ENCODE measurements around the gene DHRS7B.
"Not testable (repeated sequence)": the region's sequence is repeated elsewhere in the genome, so short reads cannot be mapped to it uniquely, and the experiment has no call there.

Gene DHRS7B

DNA sequence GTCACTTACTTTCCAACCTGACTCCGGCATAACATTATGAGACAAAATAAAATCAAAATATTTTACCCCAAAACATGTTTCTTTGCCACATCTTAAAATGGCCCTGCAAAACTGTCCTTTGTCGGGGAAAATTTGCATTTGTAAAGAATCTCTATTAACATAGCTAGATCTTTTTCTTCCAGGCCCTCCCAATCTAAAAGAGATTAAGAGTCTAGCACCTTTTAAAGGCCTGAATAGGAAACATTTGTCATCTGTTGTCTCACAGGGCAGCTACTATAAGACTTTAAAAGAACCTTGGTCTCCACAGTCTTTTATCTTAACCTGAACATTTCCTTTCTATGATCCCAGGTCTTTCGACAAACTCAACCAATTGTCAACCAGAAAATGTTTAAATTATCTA lies 18.1 kb upstream of the DHRS7B start:
- DNase-seq: no peak

- DNase-seq: no peak
Observed at GRCh38 chr17:21113049-21113690, 13.6 kb upstream of the DHRS7B start.

DNA sequence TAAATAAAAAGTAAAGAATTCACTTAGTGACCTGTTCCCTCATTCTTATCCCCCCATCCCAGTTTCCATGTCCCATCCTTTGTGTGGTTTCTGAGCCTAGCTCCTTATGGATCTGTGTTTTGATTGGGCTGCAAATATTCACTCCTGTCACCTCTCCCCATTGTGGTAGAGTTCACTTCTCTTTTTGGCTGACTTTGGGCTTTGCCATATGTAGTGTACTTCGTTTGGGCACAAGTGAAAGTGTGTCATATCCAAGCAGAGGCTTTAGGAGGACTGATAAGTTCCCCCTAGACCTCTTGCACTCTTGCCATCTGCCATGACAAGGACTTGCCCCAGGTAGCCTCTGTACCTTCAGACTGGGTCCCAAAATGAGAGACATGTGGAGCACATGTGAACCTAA lies 13.0 kb upstream of the DHRS7B start:
- DNase-seq: no peak

GRCh38 chr17:21114791-21115190 lies 12.0 kb upstream of the DHRS7B start:
- not testable (repeated sequence) for DNase-seq

DNA sequence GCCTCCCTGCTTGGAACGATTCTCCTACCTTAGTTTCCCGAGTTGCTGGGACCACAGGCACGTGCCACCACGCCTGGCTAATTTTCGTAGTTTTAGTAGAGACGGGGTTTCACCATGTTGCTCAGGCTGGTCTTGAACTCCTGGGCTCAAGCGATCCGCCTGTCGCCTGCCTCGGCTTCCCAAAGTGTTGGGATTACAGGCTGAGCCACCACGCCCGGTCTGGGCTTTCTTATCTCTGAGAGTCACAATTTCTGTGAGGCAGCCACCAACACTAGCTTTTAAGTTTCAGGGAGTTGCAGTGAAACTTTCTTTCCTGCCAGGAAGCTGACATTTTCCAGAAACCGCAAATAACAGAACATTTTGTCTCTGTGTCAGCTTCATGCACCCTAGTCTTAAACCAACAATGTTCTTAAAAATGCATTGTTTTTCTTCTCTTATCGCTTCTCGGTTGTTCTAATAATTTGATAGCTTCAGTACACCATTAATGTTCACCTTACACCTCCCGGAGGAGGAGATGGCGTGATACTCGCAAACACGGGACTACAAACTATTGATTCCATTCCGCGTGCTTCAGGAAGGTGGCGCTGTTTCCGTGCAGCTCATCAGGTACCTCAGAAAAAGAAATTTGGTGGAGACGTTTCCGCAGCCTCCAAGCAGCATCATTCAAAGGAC lies 7.4 kb upstream of the DHRS7B start:
- peak; percentile 60 for DNase-seq

DNA sequence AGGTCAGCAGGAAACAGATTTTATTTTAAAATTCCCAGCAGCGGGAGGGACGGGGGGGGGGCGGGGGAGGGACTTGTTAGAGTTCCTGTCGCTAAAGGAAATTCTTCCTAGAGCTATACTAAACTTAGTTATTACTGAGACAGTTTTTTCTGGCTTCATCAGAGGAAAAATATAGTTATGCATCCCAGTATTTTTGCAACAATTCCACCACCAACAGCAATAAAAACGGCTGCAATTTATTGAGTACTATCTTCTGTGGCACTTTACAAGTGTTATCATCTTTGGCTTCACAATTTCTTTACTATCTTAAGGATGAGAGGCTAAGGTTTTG lies 6.9 kb upstream of the DHRS7B start:
- DNase-seq: no peak

DNA sequence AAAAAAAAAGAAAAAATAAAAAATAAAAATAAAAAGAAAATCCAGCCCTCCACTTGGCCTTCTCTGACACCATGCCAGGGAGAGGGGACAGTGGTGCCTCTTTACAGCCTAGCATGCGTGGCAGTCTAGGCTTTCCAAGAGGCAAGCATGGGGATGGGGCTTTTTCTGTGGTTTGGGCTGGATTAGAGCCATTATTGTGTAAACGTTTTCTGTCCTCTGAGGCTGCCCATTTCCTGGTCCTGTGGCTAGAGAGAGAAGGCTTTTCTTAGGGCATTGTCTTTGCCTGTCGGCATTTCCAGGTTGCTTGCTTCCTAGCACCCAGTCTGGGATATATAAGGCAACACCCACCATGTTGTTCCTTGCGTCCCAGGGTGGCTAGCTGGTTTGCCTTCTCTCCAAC lies 2.7 kb upstream of the DHRS7B start:
- no peak for DNase-seq

DNA sequence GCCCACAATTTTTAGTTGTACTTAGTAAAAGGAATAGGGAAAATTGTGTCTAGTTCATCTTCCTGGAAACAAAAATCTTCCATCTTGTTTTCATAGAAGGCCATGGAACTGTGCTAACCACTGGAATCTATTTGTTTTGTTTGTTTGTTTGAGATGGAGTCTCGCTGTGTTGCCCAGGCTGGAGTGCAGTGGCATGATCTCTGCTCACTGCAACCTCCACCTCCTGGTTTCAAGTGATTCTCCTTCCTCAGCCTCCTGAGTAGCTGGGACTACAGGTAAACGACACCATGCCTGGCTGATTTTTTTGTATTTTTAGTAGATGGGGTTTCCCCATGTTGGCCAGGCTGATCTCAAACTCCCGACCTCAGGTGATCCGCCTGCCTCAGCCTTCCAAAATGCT lies 2.2 kb upstream of the DHRS7B start:
- not testable (repeated sequence) for DNase-seq

DNA sequence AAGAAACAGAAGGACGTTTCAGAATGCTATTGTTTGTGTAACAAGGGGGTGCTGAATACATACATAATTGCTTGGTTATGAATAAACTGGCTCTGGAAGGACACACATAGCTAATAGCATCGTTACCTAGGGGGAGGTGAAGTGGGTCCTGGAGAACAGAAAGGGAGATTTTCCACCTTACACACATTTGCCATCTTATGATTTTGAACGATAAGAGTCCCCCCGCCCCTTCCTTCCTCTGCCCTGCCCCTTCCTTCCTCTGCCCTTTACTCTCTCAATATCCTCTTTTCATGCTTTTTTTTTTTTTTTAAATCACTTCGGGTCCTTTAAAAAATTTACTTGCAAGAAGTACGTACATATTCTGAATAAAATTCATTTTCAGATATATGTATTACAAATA lies 902 bp upstream of the DHRS7B start:
- peak; percentile 50 for DNase-seq

GRCh38 chr17:21127509-21128077 lies 829 bp downstream of the DHRS7B start:
- DNase-seq: no peak

GRCh38 chr17:21129023-21129681 lies 2.4 kb downstream of the DHRS7B start:
- no peak for DNase-seq

DNA sequence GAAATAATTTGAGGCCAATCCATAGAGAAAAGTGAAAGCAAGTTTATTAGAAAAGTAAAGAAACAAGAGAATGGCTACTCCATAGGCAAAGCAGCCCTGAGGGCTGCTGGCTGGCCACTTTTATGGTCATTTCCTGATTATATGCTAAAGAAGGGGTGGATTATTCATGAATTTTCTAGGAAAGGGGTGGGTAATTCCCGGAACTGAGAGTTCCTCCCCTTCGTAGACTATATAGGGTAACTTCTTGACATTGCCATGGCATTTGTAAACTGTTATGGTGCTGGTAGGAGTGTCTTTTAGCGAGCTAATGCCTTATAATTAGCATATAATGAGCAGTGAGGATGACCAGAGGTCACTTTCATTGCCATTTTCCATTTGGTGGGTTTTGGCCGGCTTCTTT lies 4.4 kb downstream of the DHRS7B start:
- DNase-seq: no peak

- no peak for DNase-seq
Observed at GRCh38 chr17:21132428-21132827, 5.7 kb downstream of the DHRS7B start.

- DNase-seq: no peak
Observed at GRCh38 chr17:21134559-21134958, 7.8 kb downstream of the DHRS7B start.

DNA sequence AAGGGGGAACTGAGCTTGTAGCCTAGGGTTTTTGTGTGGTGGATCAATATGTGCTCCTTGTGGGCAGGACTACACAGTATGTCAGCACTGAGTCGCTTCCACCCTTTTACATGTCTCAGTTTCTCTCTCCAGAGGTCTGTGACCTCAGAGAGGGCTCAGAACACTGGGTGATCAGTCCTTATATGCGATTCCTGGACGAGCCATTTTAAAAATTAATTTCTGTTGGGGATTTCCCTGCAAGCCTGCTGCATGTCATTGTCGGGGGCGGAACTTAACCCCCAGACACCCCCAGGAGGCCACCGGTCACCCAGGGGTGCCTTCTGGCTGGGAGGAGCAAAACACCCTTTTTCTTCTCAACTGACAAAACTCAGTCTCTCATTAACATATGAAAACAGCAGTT lies 14.1 kb downstream of the DHRS7B start:
- no peak for DNase-seq

- no peak for DNase-seq
Observed at GRCh38 chr17:21141331-21141730, 14.6 kb downstream of the DHRS7B start.

- not testable (repeated sequence) for DNase-seq
Observed at GRCh38 chr17:21142065-21142464, 15.3 kb downstream of the DHRS7B start.

DNA sequence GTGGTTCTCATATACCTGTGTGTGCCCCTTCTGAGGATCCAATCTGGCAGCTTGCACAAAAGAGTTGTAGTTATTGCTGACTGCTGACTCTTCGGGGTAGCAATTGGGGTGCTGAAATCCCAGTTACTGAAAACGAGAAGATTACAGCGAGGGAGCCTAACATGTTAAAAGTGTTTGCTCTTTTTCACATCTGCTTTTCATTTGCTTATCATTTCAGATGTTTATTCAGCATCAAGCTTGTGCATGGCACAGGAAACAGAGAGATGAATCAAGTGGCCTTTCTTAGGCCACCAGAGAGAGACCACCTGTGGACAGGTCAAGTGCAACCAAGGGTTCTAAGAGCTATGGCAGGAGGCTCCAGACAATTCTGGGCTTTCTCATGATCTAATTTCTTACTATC lies 16.9 kb downstream of the DHRS7B start:
- DNase-seq: no peak

DNA sequence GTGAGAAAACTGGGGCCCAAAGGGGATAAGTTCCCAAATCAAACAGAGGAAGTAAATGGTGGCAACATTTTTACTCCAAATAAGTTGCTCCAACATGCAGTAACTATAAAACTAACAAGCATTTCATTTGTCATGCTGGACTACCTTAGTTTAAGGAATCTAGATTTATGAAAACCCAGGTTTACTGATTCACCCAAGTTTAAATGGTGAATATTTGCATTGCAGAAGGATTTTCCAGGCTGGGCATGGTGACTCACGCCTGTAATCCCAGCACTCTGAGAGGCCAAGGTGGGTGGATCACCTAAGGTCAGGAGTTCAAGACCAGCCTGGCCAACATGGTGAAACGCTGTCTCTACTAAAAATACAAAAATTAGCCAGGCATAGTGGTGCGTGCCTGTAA lies 17.5 kb downstream of the DHRS7B start:
- not testable (repeated sequence) for DNase-seq

GRCh38 chr17:21146362-21147015 lies 19.7 kb downstream of the DHRS7B start:
- DNase-seq: no peak

- DNase-seq: no peak
Observed at GRCh38 chr17:21149621-21150020, 22.9 kb downstream of the DHRS7B start.

GRCh38 chr17:21152731-21153130 lies 26.0 kb downstream of the DHRS7B start:
- no peak for DNase-seq

DNA sequence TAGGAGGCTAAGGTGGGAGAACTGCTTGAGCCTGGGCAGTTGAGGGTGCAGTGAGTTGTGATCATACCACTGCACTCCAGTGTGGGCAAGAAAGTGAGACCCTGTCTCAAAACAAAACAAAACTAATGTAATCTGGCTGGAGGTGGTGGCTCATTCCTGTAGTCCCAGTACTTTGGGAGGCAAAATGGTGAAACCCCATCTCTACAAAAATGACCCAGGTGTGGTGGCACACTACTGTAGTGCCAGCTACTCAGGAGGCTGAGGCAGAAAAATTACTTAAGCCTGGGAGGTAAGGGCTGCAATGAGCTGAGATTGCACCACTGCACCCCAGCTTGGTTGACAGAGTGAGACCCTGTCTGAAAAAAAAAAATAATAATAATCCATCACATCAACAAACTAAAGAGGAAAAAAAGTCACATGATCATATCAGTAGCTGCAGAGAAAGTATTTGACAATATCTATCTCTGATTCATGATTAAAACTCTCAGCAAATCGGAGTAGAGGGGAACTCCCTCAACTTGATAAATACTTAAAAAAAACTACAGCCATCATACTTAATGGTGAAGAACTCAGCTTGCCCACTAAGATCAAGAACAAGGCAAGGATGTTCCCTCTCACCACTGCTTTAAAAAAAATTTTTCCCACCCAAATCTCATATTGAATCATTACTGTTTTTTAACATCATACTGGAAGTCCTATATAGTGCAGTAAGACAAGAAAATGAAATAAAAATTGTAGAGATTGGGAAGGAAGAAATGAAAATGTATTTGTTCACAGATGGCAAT lies 31.0 kb downstream of the DHRS7B start:
- no peak for DNase-seq

Measured in activated T-cell treated with anti-CD3 and anti-CD28 coated beads for 4 hours (primary cell).